GM12873 (cell line): ENCODE data around the gene SUMF2.
A peak's percentile ranks its signal among the peaks of the same experiment; 100 is the strongest.

Experiments used
- CTCF ChIP-seq: IDR thresholded peaks from 2 replicates; pipeline ENCODE4 v1.5.1; 2012; ENCODE audit warnings: low read depth, mild to moderate bottlenecking, moderate library complexity, low read length, control low read depth; ENCODE audit not compliant: insufficient read depth; ENCODE audit errors: missing control alignments

SUMF2 gene

DNA sequence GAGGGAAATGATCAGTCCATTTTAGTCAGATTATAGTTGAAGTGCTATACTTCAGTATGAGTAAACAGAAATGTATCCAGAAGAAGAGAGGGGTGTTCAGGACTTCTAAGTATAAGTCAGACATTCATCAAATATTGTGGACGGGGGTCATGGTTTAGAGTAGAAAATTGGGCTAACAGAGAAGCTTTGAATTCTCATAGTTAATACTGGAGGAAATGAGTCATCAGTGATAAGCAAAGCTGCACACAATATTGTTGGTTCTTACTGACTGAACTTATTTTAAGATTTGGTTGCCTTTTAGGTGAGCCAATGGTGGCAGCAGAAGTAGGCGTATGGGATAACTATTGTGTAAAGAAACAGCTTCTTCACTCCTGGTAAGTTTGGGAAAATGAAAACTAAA, 1.7 kb upstream of the SUMF2 start:
- TF ChIP-seq CTCF, result no peak

DNA sequence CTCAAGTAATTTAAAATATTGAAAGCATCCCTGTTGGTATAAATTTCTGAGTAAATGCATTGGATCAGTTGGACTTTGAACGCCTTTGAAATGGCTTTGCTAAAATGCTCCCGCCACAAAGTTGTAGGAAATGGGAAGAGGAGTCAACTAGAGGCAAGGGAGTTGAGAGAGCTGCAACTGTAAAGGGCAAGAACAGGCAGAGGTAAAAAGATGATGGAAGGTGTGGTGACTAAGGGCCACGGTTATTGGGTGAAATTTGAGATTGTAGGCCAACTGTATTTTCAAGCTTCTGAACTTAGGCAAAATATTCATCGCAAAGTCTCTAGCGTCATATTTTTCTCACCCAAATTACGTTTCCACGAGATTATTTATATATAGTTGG, 595 bp upstream of the SUMF2 start:
- TF ChIP-seq CTCF, result no peak

DNA sequence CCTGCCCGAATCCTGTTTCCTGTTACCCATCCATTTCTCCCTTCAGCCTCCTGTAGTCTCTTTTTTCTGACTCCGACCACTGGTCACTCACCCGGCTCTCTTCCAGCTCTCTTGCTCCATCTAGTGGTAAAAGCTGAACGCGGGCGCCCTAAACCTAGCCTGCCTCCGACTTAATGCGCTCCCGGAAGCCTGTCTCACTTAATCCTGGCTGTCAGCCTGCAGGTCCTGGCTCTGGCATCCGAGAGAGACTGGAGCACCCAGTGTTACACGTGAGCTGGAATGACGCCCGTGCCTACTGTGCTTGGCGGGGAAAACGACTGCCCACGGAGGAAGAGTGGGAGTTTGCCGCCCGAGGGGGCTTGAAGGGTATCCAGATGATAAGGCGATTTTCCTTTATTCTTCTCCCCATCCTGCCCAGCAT, 10.3 kb downstream of the SUMF2 start:
- TF ChIP-seq CTCF, result peak; percentile 83

- TF ChIP-seq CTCF, result no peak
Measured at GRCh38 chr7:56077681-56078080, 13.6 kb downstream of the SUMF2 start.

DNA sequence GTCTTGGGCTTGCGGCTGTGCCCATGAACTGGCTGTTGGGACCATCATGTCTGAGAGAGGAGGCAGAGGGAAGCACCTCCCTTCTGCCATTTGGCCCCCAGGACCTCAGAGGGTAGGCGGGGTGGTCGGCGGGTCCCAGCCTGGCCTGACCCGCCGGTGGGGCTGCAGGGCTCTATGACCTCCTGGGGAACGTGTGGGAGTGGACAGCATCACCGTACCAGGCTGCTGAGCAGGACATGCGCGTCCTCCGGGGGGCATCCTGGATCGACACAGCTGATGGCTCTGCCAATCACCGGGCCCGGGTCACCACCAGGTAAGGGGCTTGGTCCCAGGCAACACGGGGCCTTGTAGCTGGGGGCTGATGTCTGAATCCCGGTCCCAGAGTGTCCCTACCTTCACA, 14.1 kb downstream of the SUMF2 start:
- TF ChIP-seq CTCF, result no peak

DNA sequence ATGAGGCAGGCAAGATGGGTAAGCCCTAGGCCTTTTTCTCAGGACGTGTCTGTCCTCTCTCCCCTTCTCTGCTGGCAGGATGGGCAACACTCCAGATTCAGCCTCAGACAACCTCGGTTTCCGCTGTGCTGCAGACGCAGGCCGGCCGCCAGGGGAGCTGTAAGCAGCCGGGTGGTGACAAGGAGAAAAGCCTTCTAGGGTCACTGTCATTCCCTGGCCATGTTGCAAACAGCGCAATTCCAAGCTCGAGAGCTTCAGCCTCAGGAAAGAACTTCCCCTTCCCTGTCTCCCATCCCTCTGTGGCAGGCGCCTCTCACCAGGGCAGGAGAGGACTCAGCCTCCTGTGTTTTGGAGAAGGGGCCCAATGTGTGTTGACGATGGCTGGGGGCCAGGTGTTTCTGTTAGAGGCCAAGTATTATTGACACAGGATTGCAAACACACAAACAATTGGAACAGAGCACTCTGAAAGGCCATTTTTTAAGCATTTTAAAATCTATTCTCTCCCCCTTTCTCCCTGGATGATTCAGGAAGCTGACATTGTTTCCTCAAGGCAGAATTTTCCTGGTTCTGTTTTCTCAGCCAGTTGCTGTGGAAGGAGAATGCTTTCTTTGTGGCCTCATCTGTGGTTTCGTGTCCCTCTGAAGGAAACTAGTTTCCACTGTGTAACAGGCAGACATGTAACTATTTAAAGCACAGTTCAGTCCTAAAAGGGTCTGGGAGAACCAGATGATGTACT, 15.5 kb downstream of the SUMF2 start:
- TF ChIP-seq CTCF, result no peak

GRCh38 chr7:56081626-56082340, 17.7 kb downstream of the SUMF2 start:
- TF ChIP-seq CTCF, result no peak
